GM18502 (cell line): ENCODE data around the gene TTC32.

ENCODE experiments used
- ATAC-seq: cut with Tn5 transposase; IDR thresholded peaks from one replicate; pipeline ENCODE4 v1.9.1; 2021; ENCODE audit warnings: mild to moderate bottlenecking; ENCODE audit not compliant: unreplicated experiment, poor library complexity

The TTC32 gene

DNA sequence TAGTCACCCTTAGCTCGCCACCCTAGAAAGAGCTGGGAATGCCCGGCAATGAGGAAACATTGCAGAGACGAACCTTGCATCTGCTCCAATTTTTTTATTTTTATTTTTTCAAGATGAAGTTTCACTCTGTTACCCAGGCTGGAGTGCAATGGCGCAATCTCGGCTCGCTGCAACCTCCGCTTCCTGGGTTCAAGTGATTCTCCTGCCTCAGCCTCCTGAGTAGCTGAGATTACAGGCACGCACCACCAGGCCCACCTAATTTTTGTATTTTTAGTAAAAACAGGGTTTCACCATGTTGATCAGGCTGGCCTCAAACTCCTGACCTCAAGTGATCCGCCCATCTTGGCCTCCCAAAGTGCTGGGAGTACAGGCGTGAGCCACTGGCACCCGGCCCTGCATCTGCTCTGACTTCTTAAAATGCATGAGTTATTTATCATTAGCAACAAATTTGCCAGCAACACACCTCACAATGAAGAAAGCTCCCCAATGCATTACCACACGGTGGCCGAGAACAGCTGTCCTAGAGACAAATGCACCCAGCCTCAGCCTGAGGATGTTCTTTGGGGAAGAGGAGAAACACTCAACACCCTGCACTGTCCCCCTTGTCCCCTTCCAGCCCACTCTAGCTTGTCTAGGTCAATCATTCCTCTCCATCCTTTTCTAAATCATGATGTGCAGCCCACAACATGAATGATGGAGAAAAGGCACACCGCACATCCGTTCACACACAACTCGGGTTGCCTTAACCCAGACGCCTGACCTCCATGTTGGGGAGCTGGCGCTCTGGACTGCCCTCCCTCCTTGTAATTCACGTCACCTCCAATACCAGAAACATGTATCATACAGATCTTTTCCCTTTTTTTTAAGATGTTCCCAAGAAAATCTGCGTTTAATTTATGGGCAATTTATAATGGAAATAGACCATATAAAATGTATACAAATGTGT lies 46.9 kb downstream of the TTC32 start:
- ATAC-seq, result no peak

DNA sequence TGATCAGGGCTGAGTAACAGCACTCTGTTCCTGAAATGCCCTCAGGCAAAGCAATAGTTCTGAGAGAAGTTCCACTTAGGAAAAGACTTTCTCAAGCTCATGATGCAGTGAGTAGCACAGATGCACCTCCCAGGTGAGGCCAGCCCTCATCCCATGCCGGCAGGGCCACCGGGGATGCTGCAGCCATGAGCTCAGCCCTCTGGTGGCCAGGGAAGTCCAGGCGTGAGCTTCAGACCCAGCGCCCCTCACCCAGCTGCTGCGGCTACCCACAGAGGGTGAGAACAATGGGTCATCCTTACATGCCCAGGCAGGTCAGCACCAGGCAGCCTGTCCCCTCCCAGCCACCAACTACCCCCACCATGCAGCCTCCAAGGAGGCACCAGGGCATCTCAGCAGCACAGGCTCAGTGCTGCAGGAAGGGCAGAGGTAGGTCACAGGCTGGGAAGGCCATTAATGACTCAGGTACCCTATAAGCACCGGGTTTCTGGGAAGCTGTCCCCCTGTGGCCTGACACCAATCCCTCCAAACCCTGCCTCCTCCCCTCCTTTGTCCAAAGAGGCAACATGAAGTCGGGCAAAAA lies 50.6 kb downstream of the TTC32 start:
- ATAC-seq, result no peak

DNA sequence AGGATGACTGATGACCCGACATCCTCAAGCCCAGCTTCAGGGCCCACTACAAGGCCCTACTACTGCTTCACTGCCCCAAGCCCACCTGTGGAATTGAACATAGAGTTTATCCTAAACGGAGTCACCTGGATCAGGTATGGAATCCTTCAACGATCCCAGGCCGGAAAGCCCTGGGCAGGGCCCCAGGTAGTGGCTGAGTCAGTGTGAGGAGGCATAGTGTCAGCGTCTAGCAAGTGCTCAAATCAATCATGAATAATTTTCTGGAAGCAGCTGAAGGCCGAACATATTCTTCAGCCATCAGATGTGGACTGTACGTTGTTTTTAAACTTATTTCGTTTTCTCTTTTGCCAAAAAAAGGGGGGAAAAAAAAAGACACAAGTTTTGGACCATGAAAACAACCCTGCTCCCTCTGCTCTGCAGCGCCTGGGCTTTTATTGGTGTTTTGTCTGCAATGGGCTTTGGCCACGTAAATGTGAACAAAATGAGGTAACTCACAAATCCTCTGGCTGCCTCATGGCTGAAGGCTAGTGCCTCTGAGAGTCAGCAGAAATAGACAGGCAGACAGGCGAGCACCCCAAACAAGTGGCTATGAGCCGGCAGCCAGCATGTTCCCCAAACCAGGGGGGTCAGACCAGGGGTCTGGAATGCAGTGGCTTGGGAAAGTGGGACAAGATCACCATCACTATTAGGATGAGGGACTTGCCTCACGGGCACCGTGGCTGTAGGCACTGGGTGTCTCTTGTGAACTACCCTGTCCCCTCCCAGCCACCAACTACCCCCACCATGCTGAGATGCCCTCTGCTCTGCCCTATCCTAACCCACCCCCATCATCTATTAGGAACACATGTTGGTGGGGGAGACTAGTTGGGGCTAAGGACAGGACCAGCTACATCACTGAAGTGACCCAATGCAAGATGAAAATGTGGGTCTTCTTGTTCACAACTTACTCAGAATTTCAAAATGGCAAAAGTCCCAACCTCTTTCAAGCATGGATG lies 51.4 kb downstream of the TTC32 start:
- ATAC-seq, result no peak

DNA sequence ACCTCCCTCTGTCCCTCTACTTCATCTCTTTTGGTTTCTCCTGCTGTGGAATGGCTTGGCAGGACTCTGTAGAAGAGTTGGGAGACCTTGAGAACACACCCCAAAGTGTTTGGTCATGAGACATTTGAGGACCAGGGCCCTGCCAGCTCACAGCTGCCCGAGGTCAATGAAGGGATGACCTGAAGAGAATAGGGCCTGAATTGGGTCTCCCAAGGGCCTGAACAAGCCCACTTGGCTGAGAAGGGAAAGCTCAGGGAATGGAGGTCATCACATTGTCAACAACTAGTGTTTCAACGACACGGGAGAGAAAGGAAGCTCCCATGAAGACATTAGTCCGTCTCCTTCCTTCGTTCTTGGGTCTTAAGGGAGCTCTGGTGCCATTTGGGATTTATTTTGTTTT lies 52.8 kb downstream of the TTC32 start:
- ATAC-seq, result no peak

DNA sequence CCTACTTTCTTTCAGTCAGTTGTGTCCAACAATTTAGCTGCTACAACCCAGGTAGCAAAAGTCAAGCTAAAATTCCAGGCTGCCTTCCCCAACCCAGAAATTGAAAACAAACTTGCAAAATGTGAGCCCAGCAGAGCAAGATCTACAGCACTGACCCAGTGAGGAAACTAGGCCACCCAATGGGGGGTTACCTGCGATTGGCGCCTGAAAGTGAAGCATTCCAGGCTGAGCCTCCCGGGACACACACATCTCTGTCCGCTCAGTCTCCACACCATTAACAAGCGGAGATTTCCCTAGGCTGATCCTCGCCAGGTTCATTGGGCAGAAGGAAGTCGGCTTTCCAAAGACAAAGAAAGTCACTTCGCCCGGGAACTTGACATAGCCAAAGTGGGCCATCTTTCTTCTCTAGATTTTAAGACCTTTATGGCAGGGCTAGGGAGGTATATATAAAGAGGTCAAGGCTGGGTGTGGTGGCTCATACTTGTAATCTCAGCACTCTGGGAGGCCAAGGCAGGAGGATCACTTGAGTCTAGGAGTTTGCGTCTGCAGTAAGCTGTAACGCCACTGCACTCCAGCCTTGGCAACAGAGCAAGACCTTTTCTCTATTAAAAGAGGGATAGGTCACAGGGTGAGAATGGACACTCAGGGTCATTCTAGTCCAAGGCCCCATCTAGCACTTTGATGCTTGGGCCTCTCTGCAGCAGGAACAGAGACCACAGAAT lies 53.6 kb downstream of the TTC32 start:
- no peak for ATAC-seq

DNA sequence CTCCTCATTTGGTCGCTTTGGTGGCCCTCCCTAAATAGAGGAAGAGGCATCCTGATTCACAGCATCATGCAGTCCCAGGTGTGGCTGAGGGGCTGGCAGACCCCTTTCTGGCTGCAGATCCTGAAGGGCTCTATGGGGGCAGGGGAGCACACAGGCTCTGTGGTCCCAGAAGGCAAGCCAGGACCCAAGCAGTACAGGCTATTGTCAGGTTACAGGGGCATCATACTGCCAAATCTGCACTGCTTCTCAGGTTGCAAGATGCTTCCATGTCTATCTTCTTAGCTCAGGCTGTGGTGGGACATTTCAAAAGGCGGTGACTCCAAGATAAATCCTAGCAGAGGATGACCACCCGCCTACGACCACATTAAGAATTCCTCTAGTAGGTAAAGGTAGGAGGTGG lies 54.3 kb downstream of the TTC32 start:
- no peak for ATAC-seq
